ENCODE data around the gene PPP2R2D.
A peak's percentile ranks its signal among the peaks of the same experiment; 100 is the strongest.
"Not testable (repeated sequence)": the region's sequence is repeated elsewhere in the genome, so short reads cannot be mapped to it uniquely, and the experiment has no call there.

Gene PPP2R2D

DNA sequence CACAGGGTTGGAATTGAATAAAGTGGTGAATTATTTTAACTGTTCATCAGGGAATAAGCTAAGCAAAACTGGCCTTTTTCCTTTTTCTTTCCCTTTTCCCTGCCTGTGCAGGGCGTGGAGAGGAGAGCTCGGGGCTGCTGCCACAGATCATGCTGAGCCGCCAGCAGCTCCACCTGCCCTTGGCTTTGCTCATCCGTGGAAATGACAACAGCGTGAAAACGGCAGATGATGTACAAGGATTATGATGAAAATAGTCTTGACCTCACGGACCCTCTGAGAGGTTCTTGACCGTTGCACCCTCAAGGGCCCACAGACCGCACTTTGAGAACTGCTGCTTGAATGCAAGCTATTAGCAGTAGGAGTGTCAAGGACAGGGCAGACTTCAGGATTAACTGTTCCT lies 10.6 kb downstream of the PPP2R2D start:
- DNase-seq (ENCODE audit: low spot score in 2 of 2), result no peak
- H3K4me1 ChIP-seq, result peaks cover 6% of the 10 kb centered on the region
- H3K36me3 ChIP-seq (replicated peaks), result peaks cover 15% of the 10 kb centered on the region
- H3K4me3 ChIP-seq, result no peak overlapping the region
- no peaks in the 10 kb centered on the region for H3K27me3 ChIP-seq (ENCODE audit: low read depth)
- H3K9me3 ChIP-seq, result no peaks in the 10 kb centered on the region
- in situ Hi-C loops (cut with MboI; ENCODE audit: low sequenced_read_pairs), result no loop called here

DNA sequence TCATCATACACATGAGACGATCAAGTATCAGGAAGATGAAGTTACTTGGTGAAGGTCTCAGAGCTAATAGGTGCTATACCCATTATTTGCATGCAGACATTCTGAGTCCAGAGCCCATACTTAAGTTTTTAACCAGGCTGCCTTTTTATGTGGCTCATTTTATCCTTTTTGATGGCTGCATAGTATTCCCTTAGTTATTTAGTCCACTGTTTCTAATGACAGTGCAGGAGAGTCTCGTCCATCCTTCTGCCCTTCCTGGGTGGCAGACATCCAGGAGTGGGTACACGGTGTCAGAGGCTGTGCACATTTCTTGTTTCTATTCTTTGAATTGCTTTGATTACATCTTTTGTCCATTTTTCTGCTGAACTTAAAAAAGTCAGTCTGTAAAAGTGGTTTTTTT lies 11.8 kb downstream of the PPP2R2D start:
- in situ Hi-C loops (cut with MboI; ENCODE audit: low sequenced_read_pairs), result no loop called here
- no peaks in the 10 kb centered on the region for H3K9me3 ChIP-seq
- no peaks in the 10 kb centered on the region for H3K27me3 ChIP-seq (ENCODE audit: low read depth)
- peaks cover 15% of the 10 kb centered on the region for H3K36me3 ChIP-seq (replicated peaks)
- no peak for DNase-seq (ENCODE audit: low spot score in 2 of 2)
- H3K4me1 ChIP-seq, result peaks cover 6% of the 10 kb centered on the region
- H3K4me3 ChIP-seq, result no peak overlapping the region

GRCh38 chr10:131915484-131915883 lies 14.7 kb downstream of the PPP2R2D start:
- H3K36me3 ChIP-seq (replicated peaks), result peaks cover 5% of the 10 kb centered on the region
- H3K27me3 ChIP-seq (ENCODE audit: low read depth), result no peaks in the 10 kb centered on the region
- no peaks in the 10 kb centered on the region for H3K9me3 ChIP-seq
- no peak for DNase-seq (ENCODE audit: low spot score in 2 of 2)
- no peaks in the 10 kb centered on the region for H3K4me1 ChIP-seq
- no peak overlapping the region for H3K4me3 ChIP-seq
- in situ Hi-C loops (cut with MboI; ENCODE audit: low sequenced_read_pairs), result no loop called here

- no peak overlapping the region for H3K4me3 ChIP-seq
- H3K27me3 ChIP-seq (ENCODE audit: low read depth), result no peaks in the 10 kb centered on the region
- H3K36me3 ChIP-seq (replicated peaks), result peaks cover 4% of the 10 kb centered on the region
- H3K9me3 ChIP-seq, result no peaks in the 10 kb centered on the region
- peaks cover 4% of the 10 kb centered on the region for H3K4me1 ChIP-seq
- no peak for DNase-seq (ENCODE audit: low spot score in 2 of 2)
- in situ Hi-C loops (cut with MboI; ENCODE audit: low sequenced_read_pairs), result no loop called here
These were observed 15.4 kb downstream of the PPP2R2D start for GRCh38 chr10:131915990-131916766.

GRCh38 chr10:131916767-131917160 lies 16.0 kb downstream of the PPP2R2D start:
- H3K4me3 ChIP-seq; DNase-seq (ENCODE audit: low spot score in 2 of 2); H3K36me3 ChIP-seq (replicated peaks); H3K9me3 ChIP-seq; H3K27me3 ChIP-seq (ENCODE audit: low read depth); in situ Hi-C loops (cut with MboI; ENCODE audit: low sequenced_read_pairs); H3K4me1 ChIP-seq: not testable (repeated sequence)

GRCh38 chr10:131917496-131917895 lies 16.7 kb downstream of the PPP2R2D start:
- in situ Hi-C loops (cut with MboI; ENCODE audit: low sequenced_read_pairs); H3K36me3 ChIP-seq (replicated peaks); H3K27me3 ChIP-seq (ENCODE audit: low read depth); H3K4me3 ChIP-seq; H3K9me3 ChIP-seq; DNase-seq (ENCODE audit: low spot score in 2 of 2): not testable (repeated sequence)
- peaks cover 14% of the 10 kb centered on the region for H3K4me1 ChIP-seq

DNA sequence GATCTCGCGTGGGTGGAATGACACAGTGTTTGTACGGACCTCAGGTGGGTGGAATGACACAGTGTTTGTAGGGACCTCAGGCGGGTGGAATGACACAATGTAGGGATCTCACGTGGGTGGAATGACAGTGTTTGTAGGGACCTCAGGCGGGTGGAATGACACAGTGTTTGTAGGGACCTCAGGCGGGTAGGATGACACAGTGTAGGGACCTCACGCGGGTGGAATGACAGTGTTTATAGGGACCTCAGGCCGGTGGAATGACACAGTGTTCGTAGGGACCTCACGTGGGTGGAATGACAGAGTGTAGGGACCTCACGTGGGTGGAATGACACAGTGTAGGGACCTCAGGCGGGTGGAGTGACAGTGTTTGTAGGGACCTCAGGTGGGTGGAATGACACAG lies 18.7 kb downstream of the PPP2R2D start:
- H3K27me3 ChIP-seq (ENCODE audit: low read depth); H3K9me3 ChIP-seq; DNase-seq (ENCODE audit: low spot score in 2 of 2); H3K4me3 ChIP-seq; H3K36me3 ChIP-seq (replicated peaks); in situ Hi-C loops (cut with MboI; ENCODE audit: low sequenced_read_pairs): not testable (repeated sequence)
- peaks cover 14% of the 10 kb centered on the region for H3K4me1 ChIP-seq

GRCh38 chr10:131920151-131920550 lies 19.3 kb downstream of the PPP2R2D start:
- no peak overlapping the region for H3K4me3 ChIP-seq
- peaks cover 7% of the 10 kb centered on the region for H3K9me3 ChIP-seq
- no peaks in the 10 kb centered on the region; the same call in none of the 2 replicates for H3K36me3 ChIP-seq (replicated peaks)
- in situ Hi-C loops (cut with MboI; ENCODE audit: low sequenced_read_pairs), result no loop called here
- no peaks in the 10 kb centered on the region for H3K27me3 ChIP-seq (ENCODE audit: low read depth)
- DNase-seq (ENCODE audit: low spot score in 2 of 2), result no peak
- peaks cover 14% of the 10 kb centered on the region for H3K4me1 ChIP-seq

DNA sequence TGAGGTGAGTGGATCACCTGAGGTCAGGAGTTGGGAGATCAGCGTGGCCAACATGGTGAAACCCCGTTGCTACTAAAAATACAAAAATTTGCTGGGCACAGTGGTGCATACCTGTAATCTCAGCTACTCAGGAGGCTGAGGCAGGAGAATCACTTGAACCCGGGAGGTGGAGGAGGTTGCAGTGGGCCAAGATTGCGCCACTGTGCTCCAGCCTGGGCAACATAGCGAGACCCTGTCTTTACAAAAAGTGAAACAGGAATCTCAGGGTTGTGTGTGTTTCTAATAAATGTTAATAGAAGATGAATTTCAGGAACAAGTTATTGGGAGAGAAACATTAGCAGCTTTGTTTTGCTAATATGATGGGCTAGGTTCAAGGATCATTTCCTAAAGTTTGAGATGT lies 19.9 kb downstream of the PPP2R2D start:
- no peak for DNase-seq (ENCODE audit: low spot score in 2 of 2)
- Histone ChIP-seq H3K36me3 (replicated peaks) (no peaks in the 10 kb centered on the region; the same call in none of the 2 replicates), H3K27me3 (ENCODE audit: low read depth) (no peaks in the 10 kb centered on the region), H3K9me3 (peaks cover 12% of the 10 kb centered on the region), H3K4me3 (no peak overlapping the region), H3K4me1 (peaks cover 14% of the 10 kb centered on the region)
- in situ Hi-C loops (cut with MboI; ENCODE audit: low sequenced_read_pairs), result no loop called here

DNA sequence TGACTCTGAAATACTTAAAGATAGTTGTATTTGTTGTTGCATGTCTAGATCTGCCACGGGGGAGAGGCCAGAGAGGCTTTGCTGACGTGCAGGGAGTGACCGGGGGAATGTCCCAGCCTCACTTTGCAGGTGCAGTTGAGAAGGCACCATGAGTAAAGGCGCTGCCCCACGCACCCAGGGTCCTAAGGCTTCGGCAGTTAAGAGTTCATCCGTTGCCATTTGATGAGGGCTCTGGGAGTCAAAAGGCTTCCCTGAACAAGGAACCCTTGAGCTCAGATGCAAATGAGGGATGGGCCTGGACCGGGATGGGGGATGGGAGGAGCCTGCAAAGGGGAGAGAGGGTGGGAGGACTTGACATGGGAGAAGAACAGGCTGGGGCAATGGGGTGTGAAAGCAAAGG lies 20.4 kb downstream of the PPP2R2D start:
- no peak overlapping the region for H3K4me3 ChIP-seq
- peaks cover 12% of the 10 kb centered on the region for H3K9me3 ChIP-seq
- no peaks in the 10 kb centered on the region for H3K27me3 ChIP-seq (ENCODE audit: low read depth)
- H3K4me1 ChIP-seq, result peaks cover 14% of the 10 kb centered on the region
- DNase-seq (ENCODE audit: low spot score in 2 of 2), result peak in 1 of 2 experiments; percentile 56
- H3K36me3 ChIP-seq (replicated peaks), result no peaks in the 10 kb centered on the region; the same call in none of the 2 replicates
- in situ Hi-C loops (cut with MboI; ENCODE audit: low sequenced_read_pairs), result no loop called here

DNA sequence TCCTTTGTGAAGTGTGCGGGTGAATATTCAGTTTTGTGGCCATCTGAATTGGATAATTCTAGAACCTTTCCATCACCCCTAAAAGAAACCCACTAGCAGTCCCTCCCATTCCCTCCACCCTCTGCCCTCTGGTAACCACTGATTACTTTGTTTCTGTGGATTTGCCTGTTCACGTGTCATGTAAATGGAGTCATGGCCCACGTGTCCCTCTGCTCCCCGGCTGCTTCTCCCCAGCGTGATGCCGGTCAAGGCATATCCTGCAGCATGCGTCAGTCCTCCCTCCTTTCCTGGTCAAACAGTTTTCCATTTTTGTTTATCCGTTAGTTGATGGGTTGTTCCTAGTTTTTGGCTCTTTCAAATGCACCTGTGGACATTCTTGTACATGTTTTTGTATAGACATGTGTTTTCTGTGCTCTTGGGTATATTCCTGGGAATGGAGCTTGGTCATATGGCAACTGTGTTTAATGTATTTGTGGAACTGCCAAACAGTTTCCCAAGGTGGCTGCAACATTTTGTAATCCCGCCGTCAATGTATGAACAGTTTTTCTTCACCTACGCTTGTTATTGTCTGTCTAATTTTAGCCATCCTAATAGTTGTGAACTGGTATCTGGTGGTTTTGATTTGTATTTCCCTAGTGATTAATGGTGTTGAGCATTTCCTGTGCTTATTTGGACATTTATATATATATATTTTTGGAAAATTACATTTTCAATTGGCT lies 22.4 kb downstream of the PPP2R2D start:
- Histone ChIP-seq H3K4me1 (peaks cover 14% of the 10 kb centered on the region), H3K36me3 (replicated peaks) (no peaks in the 10 kb centered on the region; the same call in none of the 2 replicates), H3K27me3 (ENCODE audit: low read depth) (no peaks in the 10 kb centered on the region), H3K4me3 (no peak overlapping the region), H3K9me3 (peaks cover 12% of the 10 kb centered on the region)
- no peak for DNase-seq (ENCODE audit: low spot score in 2 of 2)
- in situ Hi-C loops (cut with MboI; ENCODE audit: low sequenced_read_pairs), result no loop called here

GRCh38 chr10:131925011-131925649 lies 24.3 kb downstream of the PPP2R2D start:
- DNase-seq (ENCODE audit: low spot score in 2 of 2), result no peak
- no peak overlapping the region for H3K4me3 ChIP-seq
- H3K4me1 ChIP-seq, result peaks cover 14% of the 10 kb centered on the region
- H3K36me3 ChIP-seq (replicated peaks), result no peaks in the 10 kb centered on the region; the same call in none of the 2 replicates
- H3K9me3 ChIP-seq, result peaks cover 12% of the 10 kb centered on the region
- in situ Hi-C loops (cut with MboI; ENCODE audit: low sequenced_read_pairs), result no loop called here
- no peaks in the 10 kb centered on the region for H3K27me3 ChIP-seq (ENCODE audit: low read depth)

GRCh38 chr10:131925716-131926115 lies 24.9 kb downstream of the PPP2R2D start:
- in situ Hi-C loops (cut with MboI; ENCODE audit: low sequenced_read_pairs), result no loop called here
- no peak overlapping the region for H3K4me3 ChIP-seq
- H3K27me3 ChIP-seq (ENCODE audit: low read depth), result no peaks in the 10 kb centered on the region
- peaks cover 14% of the 10 kb centered on the region for H3K4me1 ChIP-seq
- peaks cover 12% of the 10 kb centered on the region for H3K9me3 ChIP-seq
- peak in 1 of 2 experiments; percentile 32 for DNase-seq (ENCODE audit: low spot score in 2 of 2)
- no peaks in the 10 kb centered on the region; the same call in none of the 2 replicates for H3K36me3 ChIP-seq (replicated peaks)

DNA sequence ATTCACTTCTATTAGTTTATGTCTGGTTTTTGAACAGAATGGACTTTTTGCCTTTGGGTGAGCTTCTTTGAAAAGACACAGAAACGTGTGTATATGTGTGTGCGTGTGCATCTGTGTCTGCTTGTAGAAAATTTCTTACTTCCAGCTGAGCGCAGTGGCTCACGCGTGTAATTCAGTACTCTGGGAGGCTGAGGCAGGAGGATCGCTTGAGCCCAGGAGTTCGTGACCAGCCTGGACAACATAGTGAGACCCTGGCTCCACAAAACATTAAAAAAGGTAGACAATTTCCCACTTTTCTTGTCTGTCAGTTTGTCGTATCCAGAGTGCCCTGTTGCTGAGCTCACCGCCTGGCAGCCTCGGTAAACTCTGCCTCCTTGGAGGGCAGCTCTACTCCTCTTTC lies 25.4 kb downstream of the PPP2R2D start:
- in situ Hi-C loops (cut with MboI; ENCODE audit: low sequenced_read_pairs), result no loop called here
- Histone ChIP-seq H3K36me3 (replicated peaks) (no peaks in the 10 kb centered on the region; the same call in none of the 2 replicates), H3K4me1 (peaks cover 9% of the 10 kb centered on the region), H3K27me3 (ENCODE audit: low read depth) (no peaks in the 10 kb centered on the region), H3K9me3 (peaks cover 12% of the 10 kb centered on the region), H3K4me3 (no peak overlapping the region)
- DNase-seq (ENCODE audit: low spot score in 2 of 2), result no peak
